GM19372 (cell line): ENCODE results near the gene BARHL2.

Experiments used
- ATAC-seq: cut with Tn5 transposase; IDR thresholded peaks from one replicate; pipeline ENCODE4 v1.9.1; 2021; ENCODE audit warnings: mild to moderate bottlenecking, low read depth, moderate library complexity; ENCODE audit not compliant: unreplicated experiment

BARHL2 gene

DNA sequence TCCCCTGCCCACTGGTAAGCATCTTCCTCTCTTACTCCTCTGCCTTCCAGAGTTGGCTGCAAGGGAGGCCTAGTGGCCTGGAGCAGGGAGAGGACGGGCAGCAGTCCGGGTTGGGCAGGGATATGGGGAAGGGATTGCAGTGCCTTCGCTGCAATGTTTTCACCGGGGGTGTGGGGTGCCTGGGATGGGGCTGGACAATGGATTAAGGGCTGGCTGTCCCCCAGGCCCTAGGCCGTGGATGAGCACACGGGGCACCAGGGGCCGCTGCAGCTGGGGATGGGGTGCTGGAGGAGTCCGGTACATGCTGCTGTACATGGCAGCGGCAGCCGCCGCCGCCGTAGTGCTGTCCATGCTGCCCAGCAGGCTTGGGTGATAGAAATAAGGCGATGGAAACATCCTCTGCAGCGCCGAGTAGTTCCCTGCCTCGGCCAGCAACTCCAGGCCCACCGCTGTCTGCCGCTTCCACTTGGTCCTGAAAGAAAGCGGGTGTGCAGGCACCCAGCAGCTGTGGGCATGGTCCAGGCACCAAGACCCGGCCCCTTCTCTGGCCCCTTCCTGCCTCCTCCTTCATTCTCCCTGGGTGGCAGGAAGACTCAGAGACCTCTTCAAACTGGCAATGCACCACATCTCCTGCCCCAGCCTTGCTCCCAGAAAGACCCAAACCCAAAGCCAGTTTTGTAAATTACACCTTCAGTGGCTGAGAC lies 4.8 kb downstream of the BARHL2 start:
- ATAC-seq, result no peak

DNA sequence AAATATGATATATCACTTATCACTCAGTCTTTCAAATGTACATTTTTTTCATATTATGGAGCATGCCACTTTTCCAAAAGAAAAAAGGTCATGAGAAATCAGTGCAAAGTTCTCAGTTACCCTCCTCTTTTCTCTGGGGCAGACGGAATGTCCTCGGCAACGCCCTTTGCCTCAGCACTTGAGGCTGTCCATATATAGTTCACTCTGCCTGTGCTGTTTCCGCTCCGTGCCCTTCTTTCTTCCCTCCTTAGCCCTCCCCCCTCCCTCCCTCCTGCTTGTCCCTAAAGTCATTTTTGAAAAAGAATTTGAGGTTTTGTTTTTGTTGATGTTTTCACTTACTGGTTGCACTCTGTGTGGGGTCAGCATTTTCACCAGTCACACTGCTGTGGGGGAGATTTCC lies 5.4 kb downstream of the BARHL2 start:
- ATAC-seq, result no peak

DNA sequence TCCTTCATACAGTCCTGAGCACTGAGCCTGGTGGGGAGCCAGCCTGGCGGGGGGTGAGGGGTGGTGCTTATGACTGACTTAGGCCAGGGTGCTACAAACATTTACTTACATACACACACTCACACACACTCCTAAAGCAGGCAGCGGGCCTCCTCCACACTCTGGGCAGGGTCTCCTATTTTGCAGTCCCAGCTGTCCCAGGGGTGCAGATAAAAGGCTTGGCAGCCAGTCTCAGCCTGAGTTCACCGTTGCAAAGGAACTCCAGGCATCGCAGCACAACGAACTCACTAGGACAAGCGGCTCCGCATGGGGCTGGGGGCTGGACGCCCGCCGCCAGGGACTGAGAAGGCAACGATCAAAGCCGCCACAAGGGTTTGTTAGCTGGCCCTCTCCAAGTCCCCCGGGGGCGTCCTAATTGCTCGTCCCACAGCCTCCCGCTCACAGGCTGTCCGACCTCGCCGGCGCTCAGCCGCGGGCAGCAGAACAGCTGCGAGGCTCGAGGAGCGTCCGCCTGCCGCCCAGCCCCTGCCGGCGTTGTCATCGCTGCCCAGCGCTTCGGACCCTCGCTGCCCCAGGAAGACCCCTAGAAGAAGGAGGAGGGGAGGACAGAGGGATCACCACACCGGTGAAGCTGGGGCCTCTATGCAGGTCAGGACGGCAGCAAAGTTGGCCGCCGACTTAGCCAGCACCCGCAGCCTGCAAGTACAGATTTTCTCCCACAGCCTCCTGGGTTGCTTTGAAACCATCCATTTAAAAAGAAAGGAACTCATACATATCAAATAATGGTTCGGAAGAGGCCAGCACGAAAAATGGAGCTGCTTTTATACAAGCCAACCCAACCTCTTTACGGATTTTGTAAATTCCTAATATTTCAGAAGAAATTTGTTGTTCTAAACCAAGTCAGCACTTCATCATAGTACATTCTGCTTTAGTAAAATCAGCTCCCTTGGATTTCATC lies 6.2 kb downstream of the BARHL2 start:
- ATAC-seq, result no peak

DNA sequence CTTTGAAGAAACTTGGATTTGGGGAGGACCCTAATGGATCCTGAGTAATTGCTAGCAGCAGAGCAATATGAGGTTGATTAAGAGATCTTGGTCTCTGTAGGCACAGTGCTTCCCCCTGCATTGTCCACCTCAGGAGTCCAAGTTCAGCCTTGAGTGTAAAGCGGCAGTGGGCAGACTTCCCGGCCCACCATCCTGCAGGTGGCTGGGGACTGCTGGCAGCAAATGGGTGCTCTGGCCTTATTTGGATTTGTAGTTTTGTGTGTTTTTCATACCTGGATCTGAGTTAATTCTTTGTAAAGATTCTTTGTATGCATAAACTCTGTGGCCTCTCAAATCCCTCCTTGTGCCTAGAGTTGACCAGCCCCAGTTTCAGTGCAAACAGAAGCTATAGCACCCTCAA lies 7.6 kb downstream of the BARHL2 start:
- no peak for ATAC-seq

DNA sequence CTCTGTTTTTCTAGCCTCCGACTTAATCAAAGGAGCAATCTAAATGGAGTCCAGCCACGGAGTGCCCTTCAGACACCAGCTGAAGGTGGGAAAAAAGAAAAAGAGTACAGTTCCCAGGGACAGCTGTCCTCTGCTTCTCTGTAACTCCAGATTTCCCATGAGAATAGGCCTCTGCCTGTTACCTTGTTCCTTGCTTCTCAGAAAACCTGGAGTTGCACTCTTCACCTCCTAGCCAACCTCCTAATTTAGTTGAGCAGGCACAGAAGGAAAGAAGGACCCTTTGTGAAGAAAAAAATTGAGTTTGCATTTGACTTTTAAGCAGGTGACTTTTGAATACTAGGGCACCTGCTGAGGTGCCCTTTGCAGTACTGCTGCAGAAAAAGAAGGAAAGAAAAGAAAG lies 8.3 kb downstream of the BARHL2 start:
- no peak for ATAC-seq

DNA sequence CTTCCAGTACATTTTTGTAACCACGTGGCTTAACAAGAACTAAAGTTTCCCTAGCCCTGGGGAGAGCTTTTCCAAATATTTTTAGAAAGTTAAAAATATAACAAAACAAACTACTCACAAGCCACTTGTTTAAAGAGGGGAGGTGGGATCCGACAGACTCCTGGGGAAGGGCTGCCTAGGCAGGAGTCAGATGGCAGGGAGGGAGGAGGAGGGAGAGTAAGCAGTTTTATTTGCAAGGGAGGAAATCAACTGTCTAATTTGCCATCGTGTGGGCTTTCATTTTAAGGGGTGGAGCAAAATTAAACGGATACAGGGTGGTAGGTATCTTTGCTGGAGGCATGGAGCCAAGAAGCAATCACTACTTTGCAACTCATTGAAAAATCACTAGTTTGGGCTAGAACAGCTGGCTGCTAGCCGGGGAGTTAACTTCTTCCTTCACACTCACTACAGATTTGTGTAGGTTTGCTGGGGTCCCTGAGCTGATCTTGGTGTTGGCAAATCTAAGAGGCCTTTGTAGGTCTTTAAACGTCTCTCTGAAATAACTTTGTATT lies 8.8 kb downstream of the BARHL2 start:
- no peak for ATAC-seq

DNA sequence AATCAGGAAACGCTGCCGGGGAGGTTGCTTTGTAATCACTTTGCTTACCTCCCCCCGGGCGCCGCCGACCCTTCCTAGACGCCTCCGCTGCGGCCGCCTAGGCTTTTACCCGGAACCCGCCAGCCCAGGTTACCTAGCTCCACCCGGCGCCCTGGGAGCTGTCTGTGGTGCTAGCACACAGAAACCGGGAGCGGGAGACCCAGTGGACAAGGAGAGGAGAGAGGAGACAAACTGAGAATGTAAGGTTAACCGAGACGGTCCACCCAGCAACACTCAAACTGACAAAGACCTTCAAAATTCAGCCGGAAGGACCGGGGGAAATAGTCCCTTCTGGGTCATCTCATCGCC lies 9.8 kb downstream of the BARHL2 start:
- no peak for ATAC-seq

DNA sequence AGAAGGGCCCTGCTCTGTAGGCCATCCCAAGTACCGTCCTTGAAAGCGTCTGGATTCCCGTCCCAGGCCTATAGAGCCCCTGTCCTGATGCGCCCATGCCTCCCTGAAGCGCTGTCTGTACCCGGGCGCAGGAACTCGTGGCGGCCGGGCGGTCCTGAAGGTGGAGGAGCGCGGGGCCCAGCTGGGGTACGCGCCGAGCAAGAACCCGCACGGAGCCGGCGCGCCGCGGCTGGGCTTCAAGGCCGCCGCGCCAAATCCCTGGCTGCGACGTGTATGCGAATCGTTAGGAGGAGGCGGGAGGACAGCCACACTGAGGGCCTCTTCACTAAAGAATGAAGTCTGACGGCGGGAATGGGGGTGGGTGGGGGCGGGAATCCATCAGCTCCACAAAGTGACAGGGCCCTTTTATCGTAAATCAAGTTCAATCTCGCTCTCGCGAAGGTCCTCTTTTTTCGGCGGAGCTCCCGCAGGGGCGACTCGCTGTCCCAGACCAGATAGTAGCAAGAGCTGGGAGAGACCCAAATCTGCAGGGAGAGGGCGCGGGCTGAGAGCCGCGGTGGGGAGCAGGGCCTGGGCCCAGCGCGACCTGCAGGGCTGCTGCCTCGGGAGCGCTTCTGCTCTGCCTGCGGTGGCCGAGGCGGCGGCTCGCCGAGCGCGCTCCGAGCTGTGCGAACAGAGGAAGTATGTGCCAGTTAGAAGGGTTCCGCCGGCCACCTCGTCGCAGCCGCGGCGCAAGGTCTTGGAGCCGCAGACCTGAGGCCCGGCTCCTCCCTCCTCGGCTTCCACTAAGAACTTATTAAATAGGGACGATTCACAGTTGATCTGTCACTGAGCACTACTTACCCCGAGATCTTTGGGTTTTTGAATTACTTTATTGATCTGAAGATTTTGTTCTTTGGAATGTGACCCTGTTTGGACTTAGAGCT lies 10.4 kb downstream of the BARHL2 start:
- ATAC-seq, result no peak

DNA sequence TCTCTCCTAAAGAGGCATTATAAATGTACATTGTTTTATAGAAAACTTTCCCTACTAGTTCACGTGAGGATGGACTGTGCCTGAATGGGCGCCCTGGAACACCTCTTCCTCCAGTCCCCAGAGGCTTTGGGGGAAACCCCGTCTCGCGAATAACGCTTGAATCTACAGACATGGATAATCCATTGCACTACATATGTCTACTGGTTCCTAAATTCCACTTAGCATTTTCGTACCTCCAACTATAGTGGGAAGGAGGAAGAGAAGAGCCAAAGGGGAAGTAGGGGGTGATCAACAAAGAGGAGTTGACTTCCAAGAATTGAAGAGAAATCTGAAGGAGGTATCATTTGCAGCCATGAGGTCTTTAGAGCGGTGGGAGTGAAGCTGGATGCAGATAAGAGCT lies 11.1 kb downstream of the BARHL2 start:
- ATAC-seq, result no peak

DNA sequence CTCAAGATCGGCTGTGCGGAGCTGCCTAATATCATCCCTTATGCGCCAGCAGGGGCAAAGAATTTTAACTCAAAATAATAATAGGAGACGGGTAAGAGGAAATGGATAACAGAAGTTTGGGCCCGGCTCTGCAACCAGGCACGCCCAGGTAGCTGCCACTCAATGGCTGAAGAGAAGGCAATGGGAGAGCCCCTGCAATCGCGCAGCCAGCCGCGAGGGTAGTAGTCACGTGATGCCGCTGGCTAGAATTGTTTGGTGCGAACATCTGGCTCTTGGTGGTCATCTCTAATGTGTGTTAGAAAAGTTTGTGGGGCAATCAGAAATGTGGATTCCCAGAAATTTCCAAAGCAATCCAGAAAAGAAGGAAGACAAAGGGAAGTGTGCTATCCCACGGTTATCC lies 12.3 kb downstream of the BARHL2 start:
- ATAC-seq, result no peak

DNA sequence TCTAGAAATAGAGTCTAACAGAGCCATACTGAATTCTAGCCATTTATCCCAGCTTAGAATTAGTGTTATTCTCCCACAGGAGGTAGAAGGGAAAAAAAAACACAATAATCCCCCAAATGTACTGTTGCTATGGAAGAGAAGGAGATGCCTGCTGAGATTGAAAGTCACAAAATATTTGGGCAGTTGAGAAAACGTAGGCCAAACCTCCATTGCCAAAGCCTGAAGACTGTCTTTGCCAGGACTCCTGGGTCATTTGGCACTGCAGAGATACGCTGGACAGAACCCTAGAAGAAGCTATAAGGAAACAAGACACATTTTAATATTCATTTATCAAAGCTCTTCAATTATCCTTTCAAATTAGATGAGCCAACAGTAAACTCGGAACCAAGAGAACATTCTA lies 22.3 kb downstream of the BARHL2 start:
- ATAC-seq, result no peak

DNA sequence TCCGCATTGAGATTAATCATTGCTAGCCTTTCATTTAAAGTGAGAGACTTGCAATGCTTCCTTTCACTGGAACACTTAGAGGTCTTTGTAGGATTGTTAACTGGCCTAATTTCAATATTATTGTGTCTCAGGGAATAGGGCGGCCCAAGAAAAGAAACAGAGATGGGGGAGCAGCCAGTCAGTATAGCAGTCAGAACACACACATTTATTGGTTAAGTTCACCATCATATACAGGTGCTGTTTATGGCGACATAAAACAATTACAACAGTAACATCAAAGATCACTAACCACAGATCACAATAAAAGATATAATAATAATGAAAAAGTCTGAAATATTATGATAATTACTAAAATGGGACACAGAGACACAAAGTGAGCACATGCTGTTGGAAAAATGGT lies 29.4 kb downstream of the BARHL2 start:
- no peak for ATAC-seq

DNA sequence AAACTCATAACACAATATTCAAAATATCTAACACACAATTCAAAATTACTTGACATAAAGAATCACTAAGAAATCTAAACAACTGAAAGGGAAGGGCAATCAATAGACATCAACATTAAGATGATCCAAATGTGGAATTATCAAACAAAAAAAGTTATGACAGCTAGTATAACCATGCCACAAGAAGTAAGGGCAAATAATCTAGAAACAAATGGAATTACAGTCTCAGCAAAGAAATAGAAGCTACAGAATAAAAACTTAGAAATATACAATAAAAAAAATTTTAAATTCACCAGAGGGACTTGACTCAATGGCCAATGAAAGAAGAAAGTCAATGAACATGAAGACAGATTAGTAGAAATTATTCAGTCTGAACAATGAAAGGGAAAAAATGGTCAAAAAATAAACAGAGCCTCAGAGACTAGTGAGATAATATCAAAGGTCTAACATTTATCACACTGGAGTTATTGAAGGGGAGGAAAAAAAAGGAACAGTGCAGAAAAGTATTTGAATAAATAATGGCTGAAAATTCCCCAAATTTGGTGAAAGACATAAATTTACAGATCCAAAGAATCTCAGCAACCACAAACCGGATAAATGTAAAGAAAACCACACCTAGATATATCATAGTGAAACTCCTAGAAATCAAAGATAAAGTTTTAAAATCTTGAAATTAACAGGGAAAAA lies 41.8 kb downstream of the BARHL2 start:
- no peak for ATAC-seq

DNA sequence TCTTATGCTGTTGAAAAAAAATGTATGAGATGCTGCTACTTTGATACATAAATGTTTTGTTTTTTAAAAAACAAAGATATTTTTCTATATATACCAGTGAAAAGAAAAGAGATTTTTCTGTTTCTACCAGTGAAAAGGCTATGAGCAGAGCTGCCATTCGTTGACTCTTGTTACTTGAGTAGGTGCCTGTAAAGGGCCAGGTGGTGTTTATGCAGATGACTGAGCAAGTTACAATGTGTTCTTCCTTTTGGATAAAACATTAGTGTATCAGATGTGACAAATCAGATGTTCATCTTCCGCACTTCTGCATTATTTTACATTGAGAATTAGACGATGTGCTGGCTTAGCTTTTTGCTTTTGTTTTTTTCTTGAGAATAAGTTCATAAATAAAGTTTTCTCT lies 45.4 kb downstream of the BARHL2 start:
- no peak for ATAC-seq

DNA sequence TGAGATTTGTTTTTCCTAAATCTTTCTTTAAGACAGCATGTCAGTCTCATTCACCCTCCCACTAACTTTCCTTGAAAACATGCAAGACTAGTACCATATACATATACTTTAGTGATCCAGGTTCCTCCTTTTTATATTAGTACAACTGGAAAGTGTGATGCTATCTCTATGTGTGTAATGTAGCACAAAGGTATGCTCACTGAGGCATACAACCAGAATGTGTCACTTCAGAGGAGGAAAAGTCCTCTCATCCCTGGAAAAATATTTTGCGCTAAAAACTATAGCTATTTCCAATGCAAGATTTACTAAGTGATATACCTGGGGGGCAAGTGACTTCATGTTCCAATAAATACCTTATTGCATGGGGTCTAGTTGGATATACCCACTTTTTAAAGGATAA lies 45.9 kb downstream of the BARHL2 start:
- ATAC-seq, result no peak
